PC-3 (cell line): Measurements from ENCODE around the gene ITSN1. TPM values are rescaled to one million over a fixed set of nuclear protein-coding genes. Genes with fewer than 3 reads are reported as not detected.

ENCODE experiments used
- ATAC-seq: fragments of 200-7000 bp; cut with Tn5 transposase; 2 replicates; pipeline ENCODE4 v1.9.1; 2020; ENCODE audit warnings: mild to moderate bottlenecking, moderate library complexity
- BruUV-seq: library from RNA; stranded (reverse); fragments of 400-500 nt; replicated peaks from 2 replicates; lab custom pipeline; 2021; lab: Mats Ljungman, UMichigan
- CTCF ChIA-PET: fragments of 300-600 bp; sonication (Branson Sonifier 250); formaldehyde crosslinking; loops from one replicate; lab custom pipeline; 2022; ENCODE audit warnings: antibody characterized with exemption; lab: Charles Lee
- POLR2A ChIA-PET: fragments of 300-600 bp; sonication (Branson Sonifier 250); formaldehyde crosslinking; loops from one replicate; lab custom pipeline; 2022; ENCODE audit warnings: antibody characterized with exemption; ENCODE audit not compliant: unreplicated experiment; lab: Charles Lee
- DNase-seq: peaks from one replicate; pipeline ENCODE4 v3.0.0-alpha.2; 2015
- H2AFZ ChIP-seq: fragments of 300-600 bp; sonication (generic); 2 replicates; pipeline ENCODE4 v1.6.0; 2016; ENCODE audit warnings: antibody characterized with exemption, low read length
- H3F3A ChIP-seq: fragments of 300-600 bp; sonication (generic); one replicate; pipeline ENCODE4 v1.6.0; 2017; ENCODE audit warnings: antibody characterized with exemption, low read length, control low read depth, mild to moderate bottlenecking; ENCODE audit not compliant: unreplicated experiment
- H3K27ac ChIP-seq: fragments of 300-600 bp; sonication (generic); 2 replicates; pipeline ENCODE4 v1.5.1; 2016; ENCODE audit warnings: mild to moderate bottlenecking, low read length
- H3K27me3 ChIP-seq: fragments of 300-600 bp; sonication (generic); 2 replicates; pipeline ENCODE4 v1.6.1; 2016; ENCODE audit warnings: low read length, mixed read lengths
- H3K36me3 ChIP-seq: fragments of 300-600 bp; sonication (generic); 2 replicates; pipeline ENCODE4 v1.6.1; 2016; ENCODE audit warnings: low read depth, mixed run types, low read length, mixed read lengths
- H3K4me1 ChIP-seq: fragments of 300-600 bp; sonication (generic); 2 replicates; pipeline ENCODE4 v1.5.1; 2016; ENCODE audit warnings: low read length; ENCODE audit not compliant: insufficient read depth
- H3K4me2 ChIP-seq: fragments of 300-600 bp; sonication (generic); 2 replicates; pipeline ENCODE4 v1.6.0; 2016; ENCODE audit warnings: low read length
- H3K4me3 ChIP-seq: fragments of 300-600 bp; sonication (generic); 2 replicates; pipeline ENCODE4 v1.5.1; 2016; ENCODE audit warnings: mild to moderate bottlenecking, low read length, mixed read lengths
- H3K79me2 ChIP-seq: fragments of 300-600 bp; sonication (generic); 2 replicates; pipeline ENCODE4 v1.6.1; 2017; ENCODE audit warnings: low read length, mixed read lengths
- H3K9ac ChIP-seq: fragments of 300-600 bp; sonication (generic); 2 replicates; pipeline ENCODE4 v1.6.0; 2016; ENCODE audit warnings: mild to moderate bottlenecking, low read length
- H3K9me2 ChIP-seq: fragments of 300-600 bp; sonication (generic); replicated peaks from 2 replicates; pipeline ENCODE4 v1.6.1; 2016; ENCODE audit warnings: mixed run types, low read length, mixed read lengths
- H3K9me3 ChIP-seq: fragments of 300-600 bp; sonication (generic); 2 replicates; pipeline ENCODE4 v1.6.1; 2016; ENCODE audit warnings: low read length, mixed read lengths
- H4K20me1 ChIP-seq: fragments of 300-600 bp; sonication (generic); 2 replicates; pipeline ENCODE4 v1.6.1; 2016; ENCODE audit warnings: low read length, mixed read lengths
- EZH2 ChIP-seq: fragments of 300-600 bp; sonication (generic); IDR thresholded peaks from one replicate; pipeline ENCODE4 v1.6.1; 2017; ENCODE audit warnings: antibody characterized with exemption, mild to moderate bottlenecking, low read length; ENCODE audit not compliant: unreplicated experiment
- EZH2phosphoT487 ChIP-seq: fragments of 300-600 bp; sonication (generic); IDR thresholded peaks from 2 replicates; pipeline ENCODE4 v1.6.1; 2018; ENCODE audit warnings: mild to moderate bottlenecking, antibody characterized with exemption, low read length, borderline replicate concordance
- intact Hi-C: fragments of 100-400 bp; cut with micrococcal nuclease; formaldehyde crosslinking; loops from 2 replicates; pipeline ENCODE4 v1.9.0; 2023
- total RNA-seq: library from RNA; depleted of rRNA; stranded (reverse); fragments of >200 nt; gene quantifications from 2 replicates; pipeline ENCODE4 v1.2.3, GENCODE V29; 2014
- TF ChIP-seq, protein P1 (sequence below): fragments of 300-600 bp; sonication (generic); conservative IDR thresholded peaks from 2 replicates; pipeline ENCODE4 v1.5.1; 2017; ENCODE audit warnings: antibody characterized with exemption, low read depth, mild to moderate bottlenecking, low read length

Gene ITSN1
- total RNA-seq, 1 experiment from 2014 or later: 45.6 TPM

- no peak for ATAC-seq
- POLR2A ChIA-PET: no interaction called here
Measured at GRCh38 chr21:33645730-33646129, 3.4 kb downstream of the ITSN1 start.

GRCh38 chr21:33647587-33647986, 5.3 kb downstream of the ITSN1 start:
- Histone ChIP-seq H3K4me2 (no peak overlapping the region), H3K4me1 (peaks cover 21% of the 10 kb centered on the region), H3K9ac (no peak overlapping the region), H3K36me3 (no peaks in the 10 kb centered on the region), H3K9me2 (no peaks in the 10 kb centered on the region), H3K4me3 (no peak overlapping the region), H4K20me1 (no peaks in the 10 kb centered on the region), H3K27ac (no peak overlapping the region), H3K79me2 (peaks cover 96% of the 10 kb centered on the region), H3F3A (no peaks in the 10 kb centered on the region), H3K27me3 (no peaks in the 10 kb centered on the region), H2AFZ (no peak overlapping the region), H3K9me3 (no peaks in the 10 kb centered on the region)
- BruUV-seq: no TSS peak
- ATAC-seq (no peak), DNase-seq (no peak)
- ChIA-PET CTCF (no interaction called here), POLR2A (no interaction called here)
- TF ChIP-seq EZH2 (no peak), EZH2phosphoT487 (no peak)
- TF ChIP-seq, protein P1, sequence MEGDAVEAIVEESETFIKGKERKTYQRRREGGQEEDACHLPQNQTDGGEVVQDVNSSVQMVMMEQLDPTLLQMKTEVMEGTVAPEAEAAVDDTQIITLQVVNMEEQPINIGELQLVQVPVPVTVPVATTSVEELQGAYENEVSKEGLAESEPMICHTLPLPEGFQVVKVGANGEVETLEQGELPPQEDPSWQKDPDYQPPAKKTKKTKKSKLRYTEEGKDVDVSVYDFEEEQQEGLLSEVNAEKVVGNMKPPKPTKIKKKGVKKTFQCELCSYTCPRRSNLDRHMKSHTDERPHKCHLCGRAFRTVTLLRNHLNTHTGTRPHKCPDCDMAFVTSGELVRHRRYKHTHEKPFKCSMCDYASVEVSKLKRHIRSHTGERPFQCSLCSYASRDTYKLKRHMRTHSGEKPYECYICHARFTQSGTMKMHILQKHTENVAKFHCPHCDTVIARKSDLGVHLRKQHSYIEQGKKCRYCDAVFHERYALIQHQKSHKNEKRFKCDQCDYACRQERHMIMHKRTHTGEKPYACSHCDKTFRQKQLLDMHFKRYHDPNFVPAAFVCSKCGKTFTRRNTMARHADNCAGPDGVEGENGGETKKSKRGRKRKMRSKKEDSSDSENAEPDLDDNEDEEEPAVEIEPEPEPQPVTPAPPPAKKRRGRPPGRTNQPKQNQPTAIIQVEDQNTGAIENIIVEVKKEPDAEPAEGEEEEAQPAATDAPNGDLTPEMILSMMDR: no peak
- intact Hi-C loops: no loop called here

More at GRCh38 chr21:33645730-33646129, 3.4 kb downstream of the ITSN1 start:
- Histone ChIP-seq H4K20me1 (no peaks in the 10 kb centered on the region), H3K27ac (no peak overlapping the region), H3K9me3 (no peaks in the 10 kb centered on the region), H3K9ac (no peak overlapping the region), H3K4me3 (no peak overlapping the region), H3F3A (no peaks in the 10 kb centered on the region), H3K79me2 (peaks cover 85% of the 10 kb centered on the region), H3K4me2 (no peak overlapping the region), H3K27me3 (no peaks in the 10 kb centered on the region), H2AFZ (no peak overlapping the region), H3K4me1 (peaks cover 21% of the 10 kb centered on the region), H3K36me3 (no peaks in the 10 kb centered on the region), H3K9me2 (no peaks in the 10 kb centered on the region)
- peak; percentile 32 for DNase-seq
- TF ChIP-seq, protein P1: no peak
- TF ChIP-seq EZH2: no peak
- no peak for TF ChIP-seq EZH2phosphoT487
- CTCF ChIA-PET: no interaction called here
- intact Hi-C loops: loop anchor here (2.0 kb wide), 1 partner anchor 33 kb away; no protein-coding TSS in a partner anchor
- BruUV-seq: no TSS peak

DNA sequence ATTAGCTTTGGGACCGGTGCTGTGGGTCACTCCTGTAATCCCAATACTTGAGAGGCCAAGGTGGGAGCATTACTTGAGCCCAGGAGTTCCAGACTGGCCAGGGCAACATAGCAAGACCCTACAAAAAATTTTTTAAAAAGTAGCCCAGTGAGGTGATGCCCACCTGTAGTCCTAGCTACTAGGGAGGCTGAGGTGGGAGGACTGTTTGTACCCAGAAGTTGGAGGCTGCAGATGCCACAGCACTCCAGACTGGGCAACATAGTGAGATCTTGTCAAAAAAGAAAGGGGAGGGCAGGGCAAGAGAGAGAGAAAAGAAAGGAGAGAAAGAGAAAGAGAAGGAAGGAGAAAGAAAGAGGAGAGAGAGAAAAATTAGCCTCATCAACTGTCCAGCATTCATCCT, 6.3 kb downstream of the ITSN1 start:
- Histone ChIP-seq H2AFZ (no peak overlapping the region), H3K79me2 (peaks cover 92% of the 10 kb centered on the region), H3K4me1 (peaks cover 21% of the 10 kb centered on the region), H3K9me2 (no peaks in the 10 kb centered on the region), H3K4me2 (no peak overlapping the region), H3F3A (no peaks in the 10 kb centered on the region), H3K27ac (no peak overlapping the region), H3K9ac (no peak overlapping the region), H3K36me3 (no peaks in the 10 kb centered on the region), H3K9me3 (no peaks in the 10 kb centered on the region), H4K20me1 (no peaks in the 10 kb centered on the region), H3K4me3 (no peak overlapping the region), H3K27me3 (no peaks in the 10 kb centered on the region)
- no peak for TF ChIP-seq EZH2
- TF ChIP-seq, protein P1: no peak
- TF ChIP-seq EZH2phosphoT487: no peak
- ChIA-PET CTCF (no interaction called here), POLR2A (no interaction called here)
- no TSS peak for BruUV-seq
- no peak for ATAC-seq
- intact Hi-C loops: no loop called here
- DNase-seq: no peak
